HG03095 (cell line): ENCODE data around the gene SLC1A3.
A peak's percentile ranks its signal among the peaks of the same experiment; 100 is the strongest.

Experiments used
- ATAC-seq: cut with Tn5 transposase; IDR thresholded peaks from one replicate; pipeline ENCODE4 v1.9.1; 2021; ENCODE audit warnings: moderate library complexity; ENCODE audit not compliant: unreplicated experiment

The SLC1A3 gene

DNA sequence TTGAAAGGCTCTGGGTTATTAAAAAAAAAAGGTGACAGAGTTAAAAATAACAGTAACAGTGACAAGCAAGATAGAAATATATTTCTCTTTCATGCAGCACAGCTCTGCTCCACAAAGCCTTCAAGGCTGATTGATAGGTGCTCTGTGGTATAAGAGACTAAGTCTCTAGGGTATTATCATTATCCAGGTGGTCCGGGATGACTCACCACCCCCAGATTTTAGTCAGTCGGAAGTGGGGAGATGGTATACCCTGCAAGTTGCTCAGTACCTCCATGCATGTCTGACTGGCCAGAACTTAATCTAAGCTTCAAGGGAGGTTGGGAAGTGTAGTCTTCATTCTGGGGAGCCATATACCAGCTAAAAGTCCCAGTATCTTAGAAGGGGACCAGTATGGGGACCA, 76.1 kb downstream of the SLC1A3 start:
- ATAC-seq, result no peak

DNA sequence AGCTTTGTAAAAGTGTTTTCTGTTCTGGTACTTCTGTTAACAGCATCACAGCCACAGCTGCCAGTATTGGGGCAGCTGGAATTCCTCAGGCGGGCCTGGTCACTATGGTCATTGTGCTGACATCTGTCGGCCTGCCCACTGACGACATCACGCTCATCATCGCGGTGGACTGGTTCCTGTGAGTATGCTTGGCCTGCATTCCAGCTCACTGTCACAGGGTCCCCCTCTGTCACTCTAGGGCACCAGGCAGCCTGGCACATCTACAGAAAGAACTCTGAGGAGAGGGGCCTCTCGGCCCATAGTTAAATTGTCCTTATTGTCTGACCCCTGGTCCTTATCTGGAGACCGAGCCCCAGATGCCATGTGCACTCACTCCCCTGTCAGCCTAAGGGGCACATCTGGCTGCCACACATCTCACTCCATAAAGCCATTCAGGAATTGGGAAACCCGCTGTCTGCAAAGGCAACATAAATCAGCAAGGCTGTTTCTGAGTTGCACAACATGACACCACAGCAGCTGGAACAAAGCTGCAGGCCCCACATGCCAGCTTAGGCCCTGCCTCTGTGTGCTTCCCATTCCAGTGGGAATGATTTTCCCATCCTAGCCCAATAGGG, 77.5 kb downstream of the SLC1A3 start:
- ATAC-seq, result no peak

- ATAC-seq, result no peak
Observed at GRCh38 chr5:36685631-36686288, 79.4 kb downstream of the SLC1A3 start.

DNA sequence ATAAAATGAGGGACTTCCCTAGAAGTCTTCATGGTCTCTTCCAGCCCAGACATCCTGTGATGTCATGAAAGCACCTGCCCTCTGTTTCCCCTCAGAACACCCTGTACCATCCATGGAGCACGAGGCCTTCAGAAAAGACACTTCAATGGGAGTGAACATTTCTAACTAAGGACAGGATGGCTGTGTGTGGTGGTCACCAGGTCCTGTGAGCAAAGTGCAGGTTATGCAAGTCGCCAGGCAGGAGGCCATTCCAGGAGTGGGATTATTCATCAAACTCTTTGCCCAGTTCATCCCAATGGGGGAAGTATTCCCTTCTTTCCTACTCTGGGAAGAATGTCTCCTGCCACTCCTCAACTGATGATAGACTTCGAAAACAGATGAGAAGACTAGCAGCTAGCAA, 80.5 kb downstream of the SLC1A3 start:
- ATAC-seq, result no peak

- no peak for ATAC-seq
Observed at GRCh38 chr5:36688722-36689121, 82.3 kb downstream of the SLC1A3 start.

DNA sequence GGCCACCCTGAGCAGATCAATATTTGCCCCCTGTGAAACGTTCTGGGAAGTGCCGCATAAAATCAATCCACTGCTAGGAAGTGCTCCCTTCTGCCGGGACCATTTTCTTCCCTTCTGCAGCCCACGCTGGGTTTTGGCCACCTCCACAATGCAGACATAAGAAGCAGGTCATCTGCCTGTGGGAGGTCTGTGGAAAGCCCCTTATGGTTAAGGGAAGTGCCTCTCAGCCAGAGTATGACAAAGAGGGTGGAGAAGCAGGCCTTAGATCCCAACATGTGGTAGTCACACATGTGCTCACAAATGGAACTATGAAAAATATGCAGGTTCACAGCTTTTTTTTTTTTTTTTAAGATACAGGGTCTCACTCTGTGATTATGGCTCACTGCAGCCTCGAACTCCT, 82.8 kb downstream of the SLC1A3 start:
- ATAC-seq, result no peak

GRCh38 chr5:36690041-36690961, 83.9 kb downstream of the SLC1A3 start:
- ATAC-seq, result peak; percentile 73

GRCh38 chr5:36691226-36691625, 84.8 kb downstream of the SLC1A3 start:
- no peak for ATAC-seq

GRCh38 chr5:36691696-36692371, 85.4 kb downstream of the SLC1A3 start:
- no peak for ATAC-seq

- ATAC-seq, result peak; percentile 50
Observed at GRCh38 chr5:36692791-36693763, 86.7 kb downstream of the SLC1A3 start.

DNA sequence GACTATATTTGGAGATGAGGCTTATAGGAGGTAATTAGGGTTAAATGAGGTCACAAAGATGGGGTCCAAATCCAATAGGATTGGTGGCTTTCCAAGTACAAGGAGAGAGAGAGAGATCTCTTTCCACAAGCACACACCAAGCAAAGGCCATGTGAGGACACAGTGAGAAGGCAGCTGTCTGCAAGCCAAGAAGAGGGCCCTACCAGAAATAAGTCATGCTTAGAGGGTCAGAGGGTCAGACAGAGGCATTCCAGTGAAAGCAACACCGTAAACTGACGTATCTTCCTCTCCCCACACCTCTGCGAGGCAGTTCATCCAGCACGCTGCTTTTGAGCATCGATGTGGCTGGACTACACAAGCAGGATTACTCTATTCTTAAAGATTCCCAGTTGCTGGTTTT, 87.9 kb downstream of the SLC1A3 start:
- ATAC-seq, result no peak

GRCh38 chr5:36696059-36696673, 89.8 kb downstream of the SLC1A3 start:
- ATAC-seq, result peak; percentile 38

GRCh38 chr5:36698031-36698430, 91.6 kb downstream of the SLC1A3 start:
- no peak for ATAC-seq

- ATAC-seq, result peak; percentile 98
Observed at GRCh38 chr5:36701085-36701698, 94.8 kb downstream of the SLC1A3 start.

DNA sequence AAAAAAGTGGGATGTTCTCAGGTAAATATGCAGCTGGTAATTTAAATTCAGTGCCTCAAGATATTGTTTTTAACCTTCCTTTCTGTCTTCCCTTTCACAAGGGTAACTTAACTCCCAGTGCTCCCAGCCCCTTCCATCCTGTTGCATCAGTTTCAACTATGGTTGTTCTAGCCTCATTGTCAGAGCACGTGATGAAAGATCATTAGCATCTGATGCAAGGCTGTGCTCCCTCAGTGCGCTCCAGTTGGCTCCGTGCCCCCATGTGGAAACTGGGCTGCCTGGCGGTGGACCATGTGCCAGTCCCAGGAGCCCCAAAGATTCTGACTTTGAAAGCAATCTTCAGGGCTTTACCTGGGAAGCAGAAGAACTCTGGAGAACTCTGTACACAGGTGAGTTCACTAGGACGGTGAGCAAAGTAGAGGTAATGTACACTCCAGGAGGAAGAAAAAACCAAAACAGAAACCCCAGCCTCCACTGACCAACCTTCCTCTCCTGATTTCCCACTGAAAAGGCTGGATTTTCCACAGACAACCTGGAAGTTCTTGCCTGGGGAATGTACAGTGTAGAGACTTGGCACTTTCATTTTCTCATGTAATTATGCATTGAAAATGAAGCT, 96.9 kb downstream of the SLC1A3 start:
- ATAC-seq, result no peak

DNA sequence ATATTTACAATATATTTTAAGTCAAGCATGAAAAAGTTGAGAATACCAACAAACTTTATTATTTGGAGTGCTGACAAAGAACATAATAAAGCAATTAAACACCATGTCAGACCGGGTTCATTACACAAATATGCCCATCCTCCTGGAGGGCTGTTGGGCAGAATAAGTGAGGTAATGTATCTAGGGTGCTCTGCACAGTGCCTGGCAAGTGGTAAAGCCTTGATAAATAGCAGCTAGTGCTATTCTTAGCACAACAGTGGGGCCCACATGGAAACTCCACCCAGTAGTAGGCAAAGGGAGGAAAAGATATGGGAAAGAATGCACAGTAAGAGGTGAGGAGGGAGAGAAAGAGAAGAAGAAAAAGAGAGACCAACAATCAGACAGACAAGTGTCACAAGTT, 97.7 kb downstream of the SLC1A3 start:
- no peak for ATAC-seq

GRCh38 chr5:36705055-36705454, 98.6 kb downstream of the SLC1A3 start:
- ATAC-seq, result no peak

- ATAC-seq, result no peak
Observed at GRCh38 chr5:36706662-36707061, 100.3 kb downstream of the SLC1A3 start.

DNA sequence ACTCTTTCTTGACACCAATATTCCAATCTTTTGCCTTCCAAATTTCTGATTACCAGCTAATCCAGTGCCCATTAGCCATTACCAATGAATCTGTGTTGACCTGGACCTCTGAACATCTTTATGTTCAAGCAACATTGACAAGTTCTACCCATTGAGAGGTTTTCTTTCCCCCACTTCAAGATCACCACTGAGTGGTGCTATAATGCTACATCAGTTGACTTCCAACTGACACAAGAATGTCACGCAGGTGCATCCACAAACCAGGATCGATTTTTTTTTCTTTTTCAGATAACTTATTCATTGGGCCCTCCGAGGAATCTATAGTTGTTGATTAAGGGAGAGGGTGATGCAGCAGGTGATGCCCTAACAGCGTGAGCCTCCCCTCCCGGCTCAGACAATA, 102.6 kb downstream of the SLC1A3 start:
- ATAC-seq, result no peak
